GM23338 (cell line): ENCODE data around the gene FBXO38. TPM values are rescaled to one million over a fixed set of nuclear protein-coding genes. Genes with fewer than 3 reads are reported as not detected.
A peak's percentile ranks its signal among the peaks of the same experiment; 100 is the strongest.

Experiments used
- ATAC-seq: fragments of 200-7000 bp; cut with Tn5 transposase; 3 replicates; pipeline ENCODE4 v1.9.1; 2020
- DNase-seq: peaks from one replicate; pipeline ENCODE4 v3.0.0-alpha.2; 2015; ENCODE audit warnings: low spot score
- H2AFZ ChIP-seq: fragments of 200-600 bp; sonication (generic); 2 replicates; pipeline ENCODE4 v1.8.0; 2016; ENCODE audit warnings: antibody characterized with exemption, mild to moderate bottlenecking, moderate library complexity
- H3F3A ChIP-seq: fragments of 200-600 bp; sonication (generic); replicated peaks from 2 replicates; pipeline ENCODE4 v1.8.0; 2017; ENCODE audit warnings: antibody characterized with exemption, mixed run types, low read depth
- H3K27ac ChIP-seq: fragments of 200-600 bp; sonication (generic); 2 replicates; pipeline ENCODE4 v1.6.1; 2016; ENCODE audit warnings: low read depth
- H3K27me3 ChIP-seq: fragments of 200-600 bp; sonication (generic); 2 replicates; pipeline ENCODE4 v1.8.0; 2016; ENCODE audit warnings: mild to moderate bottlenecking, mixed run types, moderate library complexity; ENCODE audit not compliant: insufficient read depth
- H3K36me3 ChIP-seq: fragments of 200-600 bp; sonication (generic); 2 replicates; pipeline ENCODE4 v1.8.0; 2016; ENCODE audit warnings: mild to moderate bottlenecking; ENCODE audit not compliant: insufficient read depth
- H3K4me1 ChIP-seq: fragments of 200-600 bp; sonication (generic); 2 replicates; pipeline ENCODE4 v1.8.0; 2016; ENCODE audit warnings: mild to moderate bottlenecking, moderate library complexity; ENCODE audit not compliant: insufficient read depth
- H3K4me2 ChIP-seq: fragments of 200-600 bp; sonication (generic); 2 replicates; pipeline ENCODE4 v1.7.1; 2017; ENCODE audit warnings: mixed run types
- H3K4me3 ChIP-seq: fragments of 200-600 bp; sonication (generic); 2 replicates; pipeline ENCODE4 v1.6.1; 2016; ENCODE audit warnings: mixed run types
- H3K79me2 ChIP-seq: fragments of 200-600 bp; sonication (generic); replicated peaks from 2 replicates; pipeline ENCODE4 v1.8.0; 2017; ENCODE audit warnings: mild to moderate bottlenecking; ENCODE audit not compliant: insufficient read depth
- H3K9me2 ChIP-seq: fragments of 200-600 bp; sonication (generic); 2 replicates; pipeline ENCODE4 v1.8.0; 2017; ENCODE audit not compliant: insufficient read depth
- H4K20me1 ChIP-seq: fragments of 200-600 bp; sonication (generic); replicated peaks from 2 replicates; pipeline ENCODE4 v1.8.0; 2017; ENCODE audit warnings: mild to moderate bottlenecking; ENCODE audit not compliant: insufficient read depth
- H3K27ac Mint-ChIP-seq: 2 replicates; pipeline ENCODE4 v1.8.0; 2020; ENCODE audit warnings: inconsistent platforms, mild to moderate bottlenecking, moderate library complexity, mixed read lengths
- H3K27me3 Mint-ChIP-seq: 3 replicates; pipeline ENCODE4 v1.8.0; 2022; ENCODE audit warnings: low read depth, mild to moderate bottlenecking, moderate library complexity, mixed read lengths, inconsistent platforms; ENCODE audit not compliant: insufficient read depth, poor library complexity
- H3K36me3 Mint-ChIP-seq: 3 replicates; pipeline ENCODE4 v1.8.0; 2021; ENCODE audit warnings: low read depth, mild to moderate bottlenecking, inconsistent platforms, moderate library complexity, mixed read lengths
- H3K4me1 Mint-ChIP-seq: 3 replicates; pipeline ENCODE4 v1.8.0; 2020; ENCODE audit warnings: mild to moderate bottlenecking, inconsistent platforms, mixed read lengths
- H3K4me3 Mint-ChIP-seq: 3 replicates; pipeline ENCODE4 v1.8.0; 2021; ENCODE audit warnings: moderate library complexity, mild to moderate bottlenecking, inconsistent platforms, mixed read lengths
- H3K9me3 Mint-ChIP-seq: 3 replicates; pipeline ENCODE4 v1.8.0; 2020; ENCODE audit warnings: moderate library complexity, mild to moderate bottlenecking, inconsistent platforms, mixed read lengths
- CREB1 ChIP-seq: fragments of 250-450 bp; sonication (Bioruptor Pico); IDR thresholded peaks from 2 replicates; pipeline ENCODE4 v1.5.0; 2020; ENCODE audit warnings: low read depth, mild to moderate bottlenecking, moderate library complexity
- CTCF ChIP-seq, 2 experiments: fragments of 200-600 bp in 1 of 2; sonication (generic) in 1 of 2; conservative IDR thresholded peaks; 2 replicates each; pipeline versions ENCODE4 v1.5.1 to v1.6.1; 2016 to 2017; ENCODE audit warnings: antibody characterized with exemption in 2 of 2, low read depth in 2 of 2, mild to moderate bottlenecking in 2 of 2, moderate library complexity in 1 of 2
- ETS1 ChIP-seq: IDR thresholded peaks from 2 replicates; pipeline ENCODE4 v1.6.1; 2016; ENCODE audit warnings: antibody characterized with exemption
- EZH2 ChIP-seq: fragments of 200-600 bp; sonication (generic); IDR thresholded peaks from one replicate; pipeline ENCODE4 v1.8.0; 2017; ENCODE audit warnings: antibody characterized with exemption, mild to moderate bottlenecking, low read depth; ENCODE audit not compliant: unreplicated experiment
- EZH2phosphoT487 ChIP-seq: fragments of 200-600 bp; sonication (generic); IDR thresholded peaks from one replicate; pipeline ENCODE4 v1.8.1; 2018; ENCODE audit warnings: antibody characterized with exemption; ENCODE audit not compliant: unreplicated experiment
- JUNB ChIP-seq: IDR thresholded peaks from one replicate; pipeline ENCODE4 v1.6.1; 2016; ENCODE audit warnings: antibody characterized with exemption; ENCODE audit not compliant: unreplicated experiment
- NANOG ChIP-seq: IDR thresholded peaks from 2 replicates; pipeline ENCODE4 v1.6.1; 2016; ENCODE audit warnings: antibody characterized with exemption, borderline replicate concordance
- POLR2AphosphoS5 ChIP-seq: IDR thresholded peaks from 2 replicates; pipeline ENCODE4 v1.6.1; 2016; ENCODE audit warnings: antibody characterized with exemption, low read depth
- REST ChIP-seq: IDR thresholded peaks from one replicate; pipeline ENCODE4 v1.6.1; 2018; ENCODE audit warnings: antibody characterized with exemption; ENCODE audit not compliant: unreplicated experiment
- STAT1 ChIP-seq: IDR thresholded peaks from one replicate; pipeline ENCODE4 v1.6.1; 2016; ENCODE audit warnings: antibody characterized with exemption; ENCODE audit not compliant: unreplicated experiment
- ZNF114 ChIP-seq: fragments of 250-450 bp; sonication (Bioruptor Pico); IDR thresholded peaks from 2 replicates; pipeline ENCODE4 v1.5.0; 2020; ENCODE audit warnings: mild to moderate bottlenecking, moderate library complexity
- ZNF331 ChIP-seq: fragments of 250-450 bp; sonication (Bioruptor Pico); IDR thresholded peaks from 2 replicates; pipeline ENCODE4 v1.5.0; 2020; ENCODE audit warnings: low read depth, mild to moderate bottlenecking, moderate library complexity
- ZNF462 ChIP-seq: fragments of 250-450 bp; sonication (Bioruptor Pico); IDR thresholded peaks from 2 replicates; pipeline ENCODE4 v1.5.0; 2020; ENCODE audit warnings: mild to moderate bottlenecking, moderate library complexity
- polyA plus RNA-seq: library from polyadenylated mRNA; unstranded; fragments of >200 nt; fragmentation: Nextera tagmentation; extraction: Ambion mirVana; gene quantifications from 2 replicates; pipeline ENCODE4 v1.2.1, GENCODE V29; 2016
- total RNA-seq: library from RNA; depleted of rRNA; stranded (reverse); fragments of >200 nt; shearing (Covaris generic); gene quantifications from 2 replicates; pipeline ENCODE4 v1.2.3, GENCODE V29; 2014

Gene FBXO38
- total and polyA plus RNA-seq, 2 experiments from 2014 or later = 13.3 to 45.6 TPM

- H3K36me3 Mint-ChIP-seq = no peaks in the 10 kb centered on the region
- H3K27ac ChIP-seq = no peak overlapping the region
- H3K9me3 Mint-ChIP-seq = no peaks in the 10 kb centered on the region
Observed at GRCh38 chr5:148469501-148469935, 85.8 kb downstream of the FBXO38 start.

More at GRCh38 chr5:148469501-148469935, 85.8 kb downstream of the FBXO38 start:
- H3K27me3 ChIP-seq = no peaks in the 10 kb centered on the region
- no peaks in the 10 kb centered on the region for H3K4me1 ChIP-seq
- Mint-ChIP-seq H3K27ac (no peak overlapping the region), H3K4me1 (no peaks in the 10 kb centered on the region), H3K4me3 (no peak overlapping the region), H3K27me3 (no peaks in the 10 kb centered on the region)
- H4K20me1 ChIP-seq = no peaks in the 10 kb centered on the region
- no peak for DNase-seq
- H3K79me2 ChIP-seq = no peaks in the 10 kb centered on the region
- 0 out of 2 replicates have a peak overlapping the region, but pooled peaks have one; percentile 25 for H2AFZ ChIP-seq
- no peak for TF ChIP-seq EZH2phosphoT487
- no peak for TF ChIP-seq CREB1 (CRISPR knock-in tag)
- no peak for TF ChIP-seq REST
- no peak for TF ChIP-seq JUNB
- no peak for TF ChIP-seq EZH2
- TF ChIP-seq ETS1 = no peak
- TF ChIP-seq CTCF (conservative IDR thresholded peaks at IDR 0.05; ENCODE audit: low read depth in 2 of 2) = no peak
- TF ChIP-seq ZNF114 (CRISPR knock-in tag) = no peak
- no peak for TF ChIP-seq ZNF331 (CRISPR knock-in tag)
- no peak for TF ChIP-seq STAT1
- no peak for TF ChIP-seq NANOG
- no peak for TF ChIP-seq POLR2AphosphoS5
- TF ChIP-seq ZNF462 = no peak
- no peak overlapping the region for H3K4me2 ChIP-seq
- no peaks in the 10 kb centered on the region for H3F3A ChIP-seq
- no peaks in the 10 kb centered on the region for H3K9me2 ChIP-seq
- no peak for ATAC-seq
- no peaks in the 10 kb centered on the region for H3K36me3 ChIP-seq
- no peak overlapping the region for H3K4me3 ChIP-seq
